DOHH2 (cell line): Measurements from ENCODE around the gene SLC17A9.

Experiments
- H3F3A ChIP-seq: fragments of 200-600 bp; sonication (generic), shearing (Covaris generic); 2 replicates; pipeline ENCODE4 v1.6.0; 2016; ENCODE audit warnings: antibody characterized with exemption, mild to moderate bottlenecking; ENCODE audit not compliant: control insufficient read depth, insufficient read depth
- H3K27ac ChIP-seq: fragments of 200-600 bp; sonication (generic); 2 replicates; pipeline ENCODE4 v1.5.1; 2014; ENCODE audit warnings: low read depth, mild to moderate bottlenecking, low read length, moderate library complexity
- H3K27me3 ChIP-seq: fragments of 200-600 bp; sonication (generic); 2 replicates; pipeline ENCODE4 v1.6.1; 2014; ENCODE audit warnings: mild to moderate bottlenecking, low read length, mixed read lengths; ENCODE audit not compliant: control insufficient read depth
- H3K36me3 ChIP-seq: fragments of 200-600 bp; sonication (generic); 2 replicates; pipeline ENCODE4 v1.6.1; 2014; ENCODE audit warnings: mild to moderate bottlenecking, low read length, moderate library complexity, mixed read lengths; ENCODE audit not compliant: control insufficient read depth
- H3K4me1 ChIP-seq: fragments of 200-600 bp; sonication (generic); 2 replicates; pipeline ENCODE4 v1.6.1; 2014; ENCODE audit warnings: mild to moderate bottlenecking, low read length, mixed read lengths; ENCODE audit not compliant: control insufficient read depth
- H3K4me2 ChIP-seq: fragments of 200-600 bp; sonication (generic); 2 replicates; pipeline ENCODE4 v1.6.0; 2014; ENCODE audit warnings: mild to moderate bottlenecking, low read length, moderate library complexity
- H3K4me3 ChIP-seq: fragments of 200-600 bp; sonication (generic); 2 replicates; pipeline ENCODE4 v1.5.1; 2014; ENCODE audit warnings: mild to moderate bottlenecking, low read length, mixed read lengths
- H3K79me2 ChIP-seq: fragments of 200-600 bp; sonication (generic); 2 replicates; pipeline ENCODE4 v1.6.1; 2014; ENCODE audit warnings: mild to moderate bottlenecking, low read length, mixed read lengths; ENCODE audit not compliant: control insufficient read depth
- H3K9me2 ChIP-seq: fragments of 200-600 bp; sonication (generic); replicated peaks from 2 replicates; pipeline ENCODE4 v1.6.1; 2014; ENCODE audit warnings: mild to moderate bottlenecking, low read length, mixed read lengths; ENCODE audit not compliant: control insufficient read depth
- H3K9me3 ChIP-seq: fragments of 200-600 bp; sonication (generic); 2 replicates; pipeline ENCODE4 v1.6.1; 2014; ENCODE audit warnings: antibody characterized with exemption, low read length, mixed read lengths; ENCODE audit not compliant: control insufficient read depth, insufficient read depth
- H4K20me1 ChIP-seq: fragments of 200-600 bp; sonication (generic); 2 replicates; pipeline ENCODE4 v1.6.0; 2014; ENCODE audit warnings: low read depth, mild to moderate bottlenecking, antibody characterized with exemption, low read length, moderate library complexity; ENCODE audit not compliant: control insufficient read depth, insufficient read depth
- EZH2phosphoT487 ChIP-seq: fragments of 200-600 bp; sonication (generic); IDR thresholded peaks from 2 replicates; pipeline ENCODE4 v1.6.1; 2017; ENCODE audit warnings: borderline replicate concordance, mild to moderate bottlenecking, antibody characterized with exemption, low read length, moderate library complexity, mixed read lengths
- TF ChIP-seq, protein P1 (sequence below): fragments of 200-600 bp; sonication (generic); IDR thresholded peaks from one replicate; pipeline ENCODE4 v1.5.1; 2014; ENCODE audit warnings: antibody characterized with exemption, mild to moderate bottlenecking, low read depth, low read length; ENCODE audit not compliant: poor library complexity, severe bottlenecking

Gene SLC17A9

DNA sequence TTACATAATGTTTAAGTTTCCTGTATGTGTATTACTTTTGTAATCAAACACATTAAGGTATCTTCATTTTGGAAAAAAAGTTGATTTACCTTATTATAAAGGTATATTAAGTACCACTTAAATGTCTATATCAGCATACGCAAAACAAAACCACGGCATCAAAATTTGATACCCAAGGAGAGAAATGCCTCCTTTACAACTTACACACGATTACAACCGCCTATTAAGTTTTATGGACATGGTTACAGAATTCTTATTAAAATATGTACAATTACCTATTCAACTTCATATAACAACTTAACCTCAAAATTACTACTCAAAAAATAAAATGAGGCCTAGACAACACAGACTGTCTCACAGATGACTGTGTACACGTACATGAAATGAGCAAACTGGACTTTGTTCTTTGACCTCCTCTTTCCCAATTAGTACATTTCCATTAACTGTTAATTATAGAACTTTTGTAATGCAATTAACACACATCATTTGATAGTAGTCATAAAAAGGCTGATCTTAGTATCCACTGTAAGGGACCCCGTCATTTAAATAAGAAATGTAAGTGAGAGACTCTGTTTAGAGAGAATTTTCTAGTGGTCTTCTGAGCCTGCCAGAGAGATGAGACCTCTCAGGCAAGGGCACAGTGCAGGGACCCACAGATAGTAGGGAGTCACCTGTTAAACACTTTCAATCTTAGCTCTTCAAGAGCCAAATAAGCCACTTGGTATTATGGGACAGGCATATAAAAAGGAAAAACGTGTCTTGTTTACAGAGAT is 28.7 kb upstream of the SLC17A9 start:
- Histone ChIP-seq H3K4me1 (peaks cover 85% of the 10 kb centered on the region), H3F3A (peaks cover 19% of the 10 kb centered on the region), H3K9me3 (no peaks in the 10 kb centered on the region), H3K27me3 (no peaks in the 10 kb centered on the region), H3K4me3 (peak overlapping the region; percentile 88), H3K36me3 (peaks cover 35% of the 10 kb centered on the region), H3K4me2 (peak overlapping the region; percentile 78), H3K79me2 (peaks cover 99% of the 10 kb centered on the region), H3K27ac (no peak overlapping the region), H4K20me1 (peaks cover 48% of the 10 kb centered on the region), H3K9me2 (no peaks in the 10 kb centered on the region)
- TF ChIP-seq, protein P1, sequence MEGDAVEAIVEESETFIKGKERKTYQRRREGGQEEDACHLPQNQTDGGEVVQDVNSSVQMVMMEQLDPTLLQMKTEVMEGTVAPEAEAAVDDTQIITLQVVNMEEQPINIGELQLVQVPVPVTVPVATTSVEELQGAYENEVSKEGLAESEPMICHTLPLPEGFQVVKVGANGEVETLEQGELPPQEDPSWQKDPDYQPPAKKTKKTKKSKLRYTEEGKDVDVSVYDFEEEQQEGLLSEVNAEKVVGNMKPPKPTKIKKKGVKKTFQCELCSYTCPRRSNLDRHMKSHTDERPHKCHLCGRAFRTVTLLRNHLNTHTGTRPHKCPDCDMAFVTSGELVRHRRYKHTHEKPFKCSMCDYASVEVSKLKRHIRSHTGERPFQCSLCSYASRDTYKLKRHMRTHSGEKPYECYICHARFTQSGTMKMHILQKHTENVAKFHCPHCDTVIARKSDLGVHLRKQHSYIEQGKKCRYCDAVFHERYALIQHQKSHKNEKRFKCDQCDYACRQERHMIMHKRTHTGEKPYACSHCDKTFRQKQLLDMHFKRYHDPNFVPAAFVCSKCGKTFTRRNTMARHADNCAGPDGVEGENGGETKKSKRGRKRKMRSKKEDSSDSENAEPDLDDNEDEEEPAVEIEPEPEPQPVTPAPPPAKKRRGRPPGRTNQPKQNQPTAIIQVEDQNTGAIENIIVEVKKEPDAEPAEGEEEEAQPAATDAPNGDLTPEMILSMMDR, result no peak

DNA sequence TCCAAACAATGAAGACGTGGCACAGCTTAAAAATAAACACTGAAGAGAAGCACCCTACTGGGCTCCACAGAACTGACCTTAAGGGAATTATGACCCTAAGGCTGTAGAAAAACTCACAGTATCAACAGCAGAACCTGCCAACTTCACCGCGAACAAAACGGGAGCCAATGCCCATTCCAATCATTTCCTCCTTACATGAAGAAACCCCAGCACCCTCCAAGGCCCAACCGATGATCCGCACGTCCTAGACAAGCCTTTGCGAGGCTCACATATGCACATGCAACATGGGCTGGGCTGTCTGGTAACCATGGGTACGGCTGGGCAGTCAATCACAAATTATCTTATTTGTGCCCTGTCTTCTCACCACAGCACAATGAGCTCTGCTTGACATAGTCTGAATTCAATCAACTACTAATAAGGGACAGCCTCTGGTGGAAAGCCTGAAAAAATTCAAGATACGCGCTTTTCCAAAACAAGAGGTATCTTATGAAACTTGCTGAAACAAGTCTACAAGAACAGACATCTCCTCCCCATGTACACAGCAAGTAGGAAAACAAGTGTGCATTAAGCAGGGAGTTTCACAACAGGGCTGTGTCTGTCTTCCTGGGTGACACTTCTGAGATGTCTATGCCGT is 27.9 kb upstream of the SLC17A9 start:
- peaks cover 41% of the 10 kb centered on the region for H4K20me1 ChIP-seq
- H3F3A ChIP-seq, result peaks cover 17% of the 10 kb centered on the region
- peak overlapping the region; percentile 78 for H3K4me2 ChIP-seq
- no peak overlapping the region for H3K27ac ChIP-seq
- no peaks in the 10 kb centered on the region for H3K9me3 ChIP-seq
- H3K36me3 ChIP-seq, result peaks cover 35% of the 10 kb centered on the region
- H3K79me2 ChIP-seq, result peaks cover 99% of the 10 kb centered on the region
- H3K9me2 ChIP-seq, result no peaks in the 10 kb centered on the region
- H3K4me1 ChIP-seq, result peaks cover 80% of the 10 kb centered on the region
- no peaks in the 10 kb centered on the region for H3K27me3 ChIP-seq
- no peak for TF ChIP-seq EZH2phosphoT487
- TF ChIP-seq, protein P1, result no peak
- H3K4me3 ChIP-seq, result peak overlapping the region; percentile 88

DNA sequence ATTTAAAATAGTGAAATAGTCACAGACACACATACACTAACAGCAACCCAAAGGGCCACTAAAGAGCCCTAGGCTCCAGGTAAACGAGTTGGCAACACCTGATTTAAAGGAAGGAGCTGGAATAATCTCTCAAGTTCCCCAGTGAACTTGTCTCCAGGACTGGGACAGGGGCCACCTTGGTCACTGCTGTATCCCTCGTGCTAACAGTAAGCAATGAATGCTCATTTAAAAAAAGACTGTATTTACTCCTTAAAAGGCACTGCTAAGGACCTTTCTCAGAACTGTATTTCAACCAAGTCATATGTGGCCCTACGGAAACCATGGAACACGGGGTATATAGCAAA is 27.5 kb upstream of the SLC17A9 start:
- Histone ChIP-seq H3K4me2 (peak overlapping the region; percentile 78), H3K9me2 (no peaks in the 10 kb centered on the region), H3F3A (peaks cover 17% of the 10 kb centered on the region), H3K4me3 (peak overlapping the region; percentile 88), H3K27ac (peak overlapping the region; percentile 81), H3K79me2 (peaks cover 99% of the 10 kb centered on the region), H3K27me3 (no peaks in the 10 kb centered on the region), H3K9me3 (no peaks in the 10 kb centered on the region), H3K4me1 (peaks cover 80% of the 10 kb centered on the region), H3K36me3 (peaks cover 31% of the 10 kb centered on the region), H4K20me1 (peaks cover 36% of the 10 kb centered on the region)
- TF ChIP-seq EZH2phosphoT487, result no peak
- TF ChIP-seq, protein P1, result no peak
